Kidney glomerular epithelial cell (primary cell): ENCODE results near the gene WDR4.
"Not testable (repeated sequence)": the region's sequence is repeated elsewhere in the genome, so short reads cannot be mapped to it uniquely, and the experiment has no call there.

Experiments
- DNase-seq: peaks from one replicate; lab custom pipeline; 2025; lab: John Stamatoyannopoulos, UW

Gene WDR4, protein sequence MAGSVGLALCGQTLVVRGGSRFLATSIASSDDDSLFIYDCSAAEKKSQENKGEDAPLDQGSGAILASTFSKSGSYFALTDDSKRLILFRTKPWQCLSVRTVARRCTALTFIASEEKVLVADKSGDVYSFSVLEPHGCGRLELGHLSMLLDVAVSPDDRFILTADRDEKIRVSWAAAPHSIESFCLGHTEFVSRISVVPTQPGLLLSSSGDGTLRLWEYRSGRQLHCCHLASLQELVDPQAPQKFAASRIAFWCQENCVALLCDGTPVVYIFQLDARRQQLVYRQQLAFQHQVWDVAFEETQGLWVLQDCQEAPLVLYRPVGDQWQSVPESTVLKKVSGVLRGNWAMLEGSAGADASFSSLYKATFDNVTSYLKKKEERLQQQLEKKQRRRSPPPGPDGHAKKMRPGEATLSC

DNA sequence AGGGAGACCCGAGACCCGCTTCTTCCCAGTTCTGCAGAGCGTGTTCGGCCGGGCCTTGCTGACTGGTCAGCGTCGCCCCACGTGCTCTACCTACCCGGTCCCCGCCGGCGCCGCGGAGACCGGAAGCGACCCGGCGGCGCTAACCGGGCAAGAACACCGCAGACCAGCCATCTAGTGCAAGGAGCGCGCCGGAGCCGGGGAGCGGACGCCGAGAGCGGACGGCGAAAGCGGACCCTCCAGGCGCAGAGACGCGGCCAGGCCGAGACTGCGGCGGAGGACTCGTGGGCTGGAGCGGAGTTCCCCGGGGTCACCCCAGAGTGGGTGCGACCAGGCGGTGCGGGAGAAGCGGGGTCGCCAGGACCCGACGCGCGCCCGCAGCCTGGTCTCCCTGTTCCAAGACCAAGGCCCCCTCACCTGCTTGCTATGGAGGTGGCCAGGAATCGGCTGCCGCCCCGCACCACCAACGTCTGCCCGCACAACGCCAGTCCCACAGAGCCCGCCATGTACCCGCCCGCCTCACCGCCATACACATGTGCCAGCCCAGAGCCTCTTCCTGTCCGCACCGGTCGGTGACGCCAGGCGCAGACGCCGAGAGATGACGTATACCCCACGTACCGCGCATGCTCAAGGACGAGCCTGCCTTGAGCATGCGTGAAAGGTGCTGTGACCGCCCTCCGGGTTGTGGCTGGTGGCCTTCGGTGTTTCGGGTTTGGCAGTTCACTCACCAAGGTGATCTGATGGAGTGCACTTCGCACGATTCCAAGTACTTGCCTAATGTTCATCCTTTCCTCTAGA, at the start of gene WDR4:
WDR4 (minus strand) TSS at position 547 of the 795 bp plus-strand sequence; CDS start at position 503, 44 bp downstream.
- DNase-seq: peak; percentile 95

DNA sequence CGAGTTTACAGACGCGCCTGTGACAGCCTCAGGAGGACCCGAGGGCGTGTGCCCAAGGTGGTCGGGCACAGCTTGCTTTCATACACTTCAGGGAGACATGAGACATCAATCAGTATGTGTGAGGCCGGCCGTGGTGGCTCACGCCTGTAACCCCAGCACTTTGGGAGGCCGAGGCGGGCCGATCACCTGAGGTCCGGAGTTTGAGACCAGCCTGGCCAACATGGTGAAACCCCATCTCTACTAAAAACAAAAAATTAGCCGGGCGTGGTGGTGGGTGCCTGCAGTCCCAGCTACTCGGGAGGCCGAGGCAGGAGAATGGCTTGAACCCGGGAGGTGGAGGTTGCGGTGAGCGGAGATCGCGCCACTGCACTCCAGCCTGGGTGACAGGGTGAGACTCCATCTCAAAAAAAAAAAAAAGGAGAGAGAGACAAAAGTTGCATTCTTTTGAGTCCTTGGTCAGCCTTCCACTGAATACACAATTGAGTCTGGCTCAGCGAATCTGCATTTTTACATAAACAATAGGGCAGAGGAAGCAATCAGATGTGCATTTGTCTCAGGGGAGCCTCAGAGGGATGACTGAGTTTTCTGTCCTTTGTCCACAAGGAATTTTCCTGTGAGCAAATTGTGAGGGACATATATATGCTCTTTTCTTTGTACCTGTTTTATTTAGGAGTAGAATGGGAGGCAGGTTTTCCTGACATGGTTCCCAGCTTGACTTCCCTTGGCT, 48.3 kb upstream of the WDR4 start:
- not testable (repeated sequence) for DNase-seq

DNA sequence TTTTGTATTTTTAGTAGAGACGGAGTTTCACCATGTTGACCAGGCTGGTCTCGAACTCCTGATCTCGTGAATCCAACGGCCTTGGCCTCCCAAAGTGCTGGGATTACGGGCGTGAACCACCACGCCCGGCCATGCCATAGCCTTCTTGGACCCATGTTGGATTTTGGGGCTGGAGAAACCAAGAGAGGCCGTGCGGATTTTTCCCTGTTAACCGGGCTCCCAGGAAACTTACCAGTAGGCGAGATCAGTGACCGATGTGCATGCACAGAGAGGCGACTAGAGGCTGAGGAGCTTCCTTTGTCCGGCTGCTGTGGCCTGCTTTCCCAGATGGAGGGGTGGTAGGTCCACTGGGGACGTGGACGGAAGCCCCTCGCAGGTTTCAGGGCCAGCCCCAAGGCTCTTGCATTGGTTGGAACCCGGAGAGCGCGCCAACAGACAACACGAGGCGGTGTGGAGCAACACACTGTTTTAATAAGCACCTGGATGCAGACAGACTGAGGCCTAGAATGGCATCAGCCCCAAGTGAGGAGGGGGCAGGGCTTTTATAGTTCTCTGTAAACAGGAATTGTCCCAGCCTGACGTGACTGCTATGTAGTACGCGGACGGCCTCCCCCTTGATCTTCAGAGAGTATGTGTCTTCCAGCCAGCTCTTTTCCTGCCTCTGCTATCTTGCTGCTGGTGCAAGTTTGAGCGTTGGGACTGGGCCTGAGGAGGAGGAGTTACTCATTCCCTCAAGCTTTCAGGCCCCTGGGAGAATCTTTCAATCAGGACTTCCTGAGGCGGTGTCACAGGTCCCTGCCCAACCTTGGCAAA, 46.0 kb upstream of the WDR4 start, which contains the start of gene ERVH48-1:
ERVH48-1 (minus strand) TSS at position 517 of the 813 bp plus-strand sequence. CDS start 6,624 bp downstream, outside the sequence.
- no peak for DNase-seq

DNA sequence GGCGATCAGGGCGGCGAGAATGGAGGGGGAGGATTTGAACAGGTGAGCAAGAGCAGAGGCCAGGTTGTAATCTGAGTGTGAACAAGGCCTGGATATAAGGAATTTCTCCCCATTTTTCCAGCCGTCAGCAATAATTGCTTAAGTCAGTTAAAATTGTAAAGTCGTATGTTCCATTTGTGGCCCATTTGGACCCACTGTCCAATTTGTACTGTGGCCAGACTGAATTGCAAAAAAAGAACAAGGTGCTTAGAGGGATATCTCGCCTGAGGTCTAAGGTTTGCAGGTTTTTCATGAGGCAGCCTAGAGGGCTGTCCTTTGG, 45.1 kb upstream of the WDR4 start:
- no peak for DNase-seq

DNA sequence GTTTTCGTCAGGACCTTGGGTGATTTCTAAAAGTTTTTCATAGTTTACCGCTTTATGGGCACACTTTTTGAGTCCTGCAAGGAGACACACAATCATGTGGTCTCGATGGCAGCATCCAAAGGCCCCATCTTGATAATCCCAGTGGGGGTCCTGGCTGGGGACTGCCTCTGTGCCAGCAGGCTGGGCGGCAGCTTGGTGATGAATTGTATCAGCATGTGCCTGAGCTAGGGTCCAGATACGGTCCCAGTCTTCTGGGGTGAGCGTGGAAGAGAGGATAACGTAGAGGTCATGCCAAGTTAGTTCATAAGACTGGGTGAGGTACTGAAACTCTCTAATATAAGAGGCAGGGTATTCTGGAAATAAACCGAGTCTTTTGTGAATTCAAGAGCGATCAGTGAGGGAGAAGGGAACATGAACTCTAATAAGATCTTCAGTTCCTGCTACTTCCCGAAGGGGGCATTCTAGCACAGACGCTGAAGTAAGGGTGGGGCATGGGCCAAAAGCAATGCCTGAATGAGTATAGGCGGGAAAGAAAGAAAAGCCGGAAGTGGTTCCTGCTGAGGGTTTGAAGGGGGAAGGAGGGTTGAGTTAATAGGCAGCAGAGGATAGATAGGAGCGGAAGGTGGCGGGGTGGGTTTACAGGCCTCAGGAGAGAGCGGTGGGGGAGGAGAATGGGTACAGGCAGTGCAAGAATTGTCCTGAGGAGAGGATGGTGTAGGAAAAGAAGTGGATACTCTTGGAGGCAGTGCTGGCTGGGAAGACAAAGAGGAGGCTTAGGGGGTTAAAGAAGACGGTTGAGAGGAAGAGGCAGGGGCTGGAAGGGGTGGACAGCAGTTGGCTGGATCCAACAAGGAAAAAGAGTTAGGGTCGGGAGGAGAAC, 44.5 kb upstream of the WDR4 start:
- peak; percentile 87 for DNase-seq

DNA sequence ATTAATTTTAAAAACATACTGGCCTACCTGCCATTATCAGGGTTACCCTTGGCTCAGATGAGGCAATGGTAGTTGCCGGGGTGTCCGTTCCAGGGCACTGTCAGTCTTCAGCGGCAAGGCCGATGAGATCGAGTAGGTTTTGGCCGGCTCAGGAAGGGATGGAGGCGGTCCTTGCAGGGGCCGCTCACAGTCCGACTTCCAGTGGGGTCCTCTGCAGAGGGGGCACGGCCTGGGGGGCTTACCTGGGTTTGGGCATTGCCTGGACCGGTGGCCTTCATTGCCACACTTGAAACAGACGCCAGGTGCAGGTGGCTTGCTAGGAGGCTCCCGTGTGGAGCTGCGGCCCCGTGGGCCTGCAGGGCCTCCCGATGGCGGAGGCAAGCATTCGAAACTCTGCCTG, 43.6 kb upstream of the WDR4 start:
- DNase-seq: no peak

DNA sequence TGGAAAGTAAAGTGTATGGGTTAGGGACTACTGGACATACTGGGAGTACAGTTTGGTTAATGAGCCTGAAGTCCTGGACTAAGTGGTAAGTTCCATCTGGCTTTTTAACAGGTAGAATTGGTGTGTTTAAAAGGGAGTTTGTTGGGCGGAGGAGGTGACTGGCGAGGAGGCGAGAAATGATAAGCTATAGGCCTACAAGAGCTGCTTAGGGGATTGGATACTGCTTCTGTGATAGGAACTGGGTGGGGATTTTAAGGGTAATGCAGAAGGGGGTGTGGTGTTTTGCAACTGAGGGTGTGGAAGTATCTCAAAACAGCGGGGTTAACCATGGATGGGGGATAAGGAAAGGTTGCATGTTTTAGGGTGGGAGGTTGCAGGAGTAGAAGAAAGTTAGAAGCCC, 42.6 kb upstream of the WDR4 start:
- DNase-seq: no peak

DNA sequence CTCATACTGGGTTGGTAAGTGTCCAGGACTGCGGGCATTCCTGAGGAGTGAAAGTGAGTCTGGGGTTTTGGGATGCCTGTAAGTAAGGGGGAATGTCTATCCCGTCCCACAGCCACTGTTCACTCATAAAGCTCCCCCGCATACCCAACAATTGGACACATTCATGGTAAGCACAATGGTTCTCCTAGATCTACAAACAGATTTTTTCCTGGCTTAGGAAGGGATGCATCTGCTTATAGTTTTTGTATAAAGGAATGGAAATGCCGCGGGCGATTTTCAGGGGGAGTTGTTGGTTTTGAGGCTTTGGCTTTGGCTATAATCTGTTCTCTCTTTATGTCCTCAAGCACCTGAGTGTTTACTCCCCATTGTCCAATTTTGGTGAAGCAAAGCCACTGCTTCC, 39.0 kb upstream of the WDR4 start:
- DNase-seq: no peak

DNA sequence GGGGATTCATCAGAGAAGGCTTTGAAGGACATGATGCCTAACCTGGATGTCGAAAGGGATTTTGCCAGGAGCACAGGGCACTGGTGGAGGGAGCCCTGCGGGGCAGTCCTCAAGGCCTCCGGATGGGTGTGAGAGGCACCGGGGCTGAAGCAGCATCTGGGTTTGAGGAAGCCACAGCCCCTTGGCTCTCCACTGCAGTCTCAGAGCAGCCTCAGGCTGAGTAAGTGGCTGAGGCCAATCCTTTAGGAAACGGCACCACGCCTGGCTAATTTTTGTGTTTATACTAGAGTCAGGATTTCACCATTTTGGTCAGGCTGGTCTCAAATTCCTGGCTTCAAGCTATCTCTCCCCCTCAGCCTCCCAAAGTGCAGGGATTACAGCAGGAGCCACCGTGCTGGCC, 34.1 kb upstream of the WDR4 start:
- DNase-seq: peak; percentile 48

DNA sequence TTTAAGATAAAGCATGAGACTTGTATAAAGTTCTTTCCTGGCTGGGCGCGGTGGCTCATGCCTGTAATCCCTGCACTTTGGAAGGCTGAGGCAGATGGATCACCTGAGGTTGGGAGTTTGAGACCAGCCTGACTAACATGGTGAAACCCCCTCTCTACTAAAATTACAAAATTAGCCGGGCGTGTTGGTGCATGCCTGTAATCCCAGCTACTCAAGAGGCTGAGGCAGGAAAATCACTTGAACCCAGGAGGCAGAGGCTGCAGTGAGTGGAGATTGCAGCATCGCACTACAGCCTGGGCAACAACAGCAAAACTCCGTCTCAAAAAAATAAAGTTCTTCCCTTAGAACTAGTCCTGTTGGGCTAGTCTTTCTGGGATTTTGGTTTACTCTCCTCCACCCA, 32.6 kb upstream of the WDR4 start:
- DNase-seq: not testable (repeated sequence)

DNA sequence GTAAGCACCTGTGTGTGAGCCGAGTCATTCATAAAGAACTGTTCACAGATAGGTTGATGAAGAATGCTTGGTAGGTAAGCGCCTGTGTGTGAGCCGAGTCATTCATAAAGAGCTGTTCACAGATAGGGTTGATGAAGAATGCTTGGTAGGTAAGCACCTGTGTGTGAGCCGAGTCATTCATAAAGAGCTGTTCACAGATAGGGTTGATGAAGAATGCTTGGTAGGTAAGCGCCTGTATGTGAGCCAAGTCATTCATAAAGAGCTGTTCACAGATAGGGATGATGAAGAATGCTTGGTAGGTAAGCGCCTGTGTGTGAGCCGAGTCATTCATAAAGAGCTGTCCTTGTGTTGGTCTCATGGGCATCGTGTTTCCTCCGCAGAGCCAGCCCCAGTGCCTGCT, 29.1 kb upstream of the WDR4 start:
- not testable (repeated sequence) for DNase-seq

DNA sequence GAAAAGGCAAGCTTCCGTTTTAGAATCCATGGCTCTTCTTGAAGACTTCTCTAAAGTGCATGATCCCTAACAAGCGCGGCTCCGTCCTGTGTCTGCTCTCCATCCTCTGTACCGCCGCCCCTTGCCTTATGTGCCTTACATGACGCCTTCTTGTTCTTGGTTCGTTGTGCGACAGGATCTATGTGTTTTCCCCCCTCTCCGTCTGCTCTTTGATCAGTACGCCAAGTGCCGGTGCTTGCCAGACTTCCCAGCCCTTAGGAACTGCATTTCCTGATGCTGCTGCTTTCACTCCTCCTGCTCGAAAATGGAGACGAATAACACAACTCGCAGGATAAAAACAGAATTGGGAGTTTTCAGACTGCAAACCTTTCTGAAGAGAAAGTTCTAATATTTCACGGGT, 26.9 kb upstream of the WDR4 start:
- no peak for DNase-seq

DNA sequence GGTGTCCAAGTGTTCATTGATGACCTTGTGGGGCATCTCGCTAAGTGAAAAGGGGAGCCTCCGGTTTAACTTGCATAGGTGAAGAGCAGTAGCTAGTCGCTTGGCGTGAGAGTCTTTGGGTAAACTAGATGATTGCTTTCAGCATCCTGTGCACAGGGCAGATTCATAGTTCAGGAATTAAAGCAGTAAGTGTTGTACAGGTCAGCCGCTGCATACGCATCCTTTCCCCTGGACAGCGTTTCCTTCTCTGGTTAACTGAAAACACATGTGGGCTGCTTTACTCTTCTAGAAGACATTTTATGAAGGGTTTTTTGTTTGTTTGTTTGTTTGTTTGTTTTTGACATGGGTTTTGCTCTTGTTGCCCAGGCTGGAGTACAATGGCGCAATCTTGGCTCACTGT, 25.9 kb upstream of the WDR4 start:
- no peak for DNase-seq

DNA sequence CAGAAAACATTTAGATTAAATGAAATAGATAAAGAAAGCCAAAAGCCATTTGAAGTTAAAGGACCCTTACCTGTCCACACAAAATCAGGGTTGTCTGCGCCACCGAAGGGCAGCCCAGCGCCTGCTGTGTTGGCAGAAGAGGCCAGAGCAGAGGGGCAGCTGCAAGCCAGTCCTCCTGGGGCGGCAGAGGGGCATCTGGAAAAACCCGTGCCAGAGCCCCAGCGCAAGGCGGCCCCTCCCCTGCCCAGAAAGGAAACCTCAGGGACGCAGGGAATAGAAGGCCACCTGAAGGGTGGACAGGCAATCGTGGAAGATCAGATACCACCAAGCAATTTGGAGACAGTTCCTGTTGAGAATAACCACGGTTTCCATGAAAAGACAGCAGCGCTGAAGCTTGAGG, 24.5 kb upstream of the WDR4 start:
- no peak for DNase-seq

DNA sequence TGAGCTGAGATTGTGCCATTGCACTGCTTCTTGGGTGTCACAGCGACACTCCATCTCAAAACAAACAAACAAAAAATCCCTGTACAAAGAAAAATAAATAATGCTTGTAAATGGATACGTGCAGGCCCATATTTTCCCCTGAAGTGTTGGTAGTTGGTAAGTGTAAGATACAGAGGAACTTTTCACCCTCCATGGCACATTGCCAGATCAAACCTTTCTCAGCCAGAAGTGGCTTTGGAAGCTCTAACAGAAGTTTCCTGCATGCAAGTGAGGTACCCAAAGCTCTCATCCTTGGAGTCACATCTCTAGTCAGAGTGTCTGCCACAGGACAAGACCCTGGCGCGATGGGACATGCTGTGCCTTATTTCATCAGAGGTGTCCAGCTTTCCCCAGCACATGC, 21.1 kb upstream of the WDR4 start:
- DNase-seq: no peak

DNA sequence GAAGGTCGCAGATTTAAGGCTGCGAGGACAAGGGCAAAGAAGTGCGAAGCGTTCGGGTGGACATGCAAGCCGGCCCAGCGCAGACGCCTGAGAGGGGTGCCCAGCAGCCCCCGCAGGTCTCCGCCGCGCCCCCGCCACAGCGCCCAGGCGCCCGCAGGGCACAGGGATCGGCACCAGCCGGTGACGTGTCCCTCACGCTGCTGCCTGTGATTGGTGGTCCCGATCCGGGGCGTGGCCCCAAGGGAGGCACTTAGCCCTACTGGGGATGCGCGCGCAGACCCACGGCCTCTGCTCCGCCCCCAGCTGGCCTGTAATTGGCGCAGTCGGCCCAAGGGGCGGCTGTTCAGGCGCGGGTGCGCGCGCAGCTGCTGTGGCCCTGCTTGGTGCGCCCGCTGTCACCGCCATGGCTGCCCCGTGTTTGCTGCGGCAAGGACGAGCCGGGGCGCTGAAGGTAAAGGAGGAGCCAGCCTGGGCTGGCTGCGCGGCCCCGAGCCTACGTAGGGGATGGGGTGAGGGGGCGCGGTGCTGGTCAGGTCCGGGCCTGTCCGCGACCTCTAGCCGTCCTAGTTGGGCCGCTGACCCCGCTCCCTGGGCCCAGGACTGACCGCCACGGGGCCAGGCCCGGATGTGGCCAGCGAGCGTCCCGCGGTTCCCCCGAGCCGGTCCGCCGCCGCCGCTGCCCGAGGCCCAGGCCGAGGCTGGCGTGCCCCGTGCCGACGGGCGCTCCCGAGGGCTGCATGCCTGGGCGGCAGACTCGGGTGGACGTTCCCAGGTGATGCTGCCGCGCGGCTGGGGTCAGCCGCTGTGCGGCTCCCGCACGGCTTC, 13.8 kb upstream of the WDR4 start, which contains the start of gene NDUFV3:
NDUFV3 (plus strand) TSS at position 379 of the 825 bp plus-strand sequence; CDS start at position 404, 25 bp downstream.
- peak; percentile 91 for DNase-seq

DNA sequence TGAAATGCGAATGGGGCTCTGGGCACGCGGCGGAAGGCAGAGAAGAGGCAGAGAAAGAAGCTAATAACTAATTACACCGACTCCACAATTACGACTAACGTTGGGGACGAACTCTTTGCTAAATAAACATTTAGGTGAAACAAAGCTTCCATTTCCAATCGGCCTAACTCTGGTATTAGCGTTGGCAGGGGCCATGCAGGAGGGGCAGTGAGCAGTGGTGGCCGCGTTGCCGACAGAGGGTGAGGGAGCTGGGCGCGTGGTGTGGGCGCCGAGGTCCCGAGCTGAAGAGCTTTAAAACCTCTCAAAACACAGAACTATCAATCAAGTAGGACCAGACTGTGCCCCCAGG, 13.2 kb upstream of the WDR4 start:
- DNase-seq: no peak

DNA sequence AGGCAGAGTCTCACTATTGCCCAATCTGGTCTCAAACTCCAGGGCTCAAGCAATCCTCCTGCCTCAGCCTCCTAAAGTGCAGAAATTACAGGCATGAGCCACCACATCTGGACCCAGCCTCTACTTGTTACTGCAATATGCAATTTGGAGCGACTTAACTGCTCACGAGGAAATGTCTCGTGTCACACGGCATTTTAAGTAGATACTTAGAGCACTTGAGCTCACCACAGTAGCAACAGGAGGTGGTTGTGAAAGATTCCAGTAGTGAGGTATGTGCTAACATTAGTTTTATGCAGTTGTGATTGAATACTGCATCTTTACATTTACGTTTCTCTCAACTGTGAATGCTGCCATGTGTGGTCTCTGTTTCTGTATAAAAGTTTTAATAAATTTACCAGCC, 8.0 kb upstream of the WDR4 start:
- no peak for DNase-seq

DNA sequence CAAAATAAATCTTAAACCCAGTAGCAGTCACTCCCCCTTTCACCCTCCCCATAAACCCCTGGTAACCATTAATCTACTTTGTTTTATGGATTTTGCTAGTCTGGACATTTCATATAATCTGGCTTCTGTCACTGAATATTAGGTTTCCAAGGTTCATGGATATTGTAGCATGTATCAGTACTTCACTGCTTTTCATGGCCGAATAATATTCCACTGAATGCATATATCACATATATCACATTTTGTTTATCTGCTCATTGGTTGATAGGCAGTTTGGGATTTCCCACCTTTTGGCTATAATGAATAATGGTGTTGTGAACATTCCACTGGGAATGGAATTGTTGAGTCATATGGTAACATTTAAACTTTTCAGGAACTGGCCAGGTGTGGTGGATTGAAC, 4.6 kb upstream of the WDR4 start:
- no peak for DNase-seq

DNA sequence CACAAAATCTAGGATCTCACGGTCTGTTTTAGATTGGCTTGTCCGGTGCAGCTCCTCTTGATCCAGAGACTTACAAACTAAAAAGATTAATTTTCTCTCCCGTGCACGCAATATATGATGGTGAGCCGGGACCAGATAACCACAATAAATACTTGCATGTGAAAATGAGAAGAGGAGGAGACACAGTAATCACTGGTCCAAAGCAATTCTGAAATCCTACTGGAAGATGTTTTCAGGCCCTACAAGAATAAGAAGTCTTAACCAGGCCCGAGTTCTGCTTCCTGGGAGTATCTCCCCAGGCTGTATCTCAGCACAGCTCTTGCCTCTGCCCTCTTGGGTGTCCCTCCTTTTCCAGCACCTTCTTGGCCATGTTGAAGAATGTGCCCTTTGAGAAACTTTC, 1.0 kb upstream of the WDR4 start:
- no peak for DNase-seq
